ENCODE data around the gene SLC16A10. TPM values are rescaled to one million over a fixed set of nuclear protein-coding genes. Genes with fewer than 3 reads are reported as not detected.

SLC16A10 gene
- total and polyA plus RNA-seq, 7 donors: under 0.01 to 1.2 (median 0.83) TPM

- DNase-seq: no peak
- H3K36me3 ChIP-seq: no peaks in the 10 kb centered on the region
- intact Hi-C loops (cut with DNase I): no loop called here
- H3K4me1 ChIP-seq: peaks cover 0 to 7% (median 3%) of the 10 kb centered on the region in 4 donors
- WGBS, 2 donors: 96 to 97% methylated on average over 6 of the region's 6 CpGs
- no peaks in the 10 kb centered on the region for H3K27me3 ChIP-seq
- no peak overlapping the region for H3K27ac ChIP-seq
- H3K9me3 ChIP-seq: no peaks in the 10 kb centered on the region
- no peak for TF ChIP-seq POLR2A (IDR thresholded peaks at IDR 0.05)
- no peak overlapping the region for H3K4me3 ChIP-seq
Observed at GRCh38 chr6:111219785-111220184, 132.5 kb downstream of the SLC16A10 start.

DNA sequence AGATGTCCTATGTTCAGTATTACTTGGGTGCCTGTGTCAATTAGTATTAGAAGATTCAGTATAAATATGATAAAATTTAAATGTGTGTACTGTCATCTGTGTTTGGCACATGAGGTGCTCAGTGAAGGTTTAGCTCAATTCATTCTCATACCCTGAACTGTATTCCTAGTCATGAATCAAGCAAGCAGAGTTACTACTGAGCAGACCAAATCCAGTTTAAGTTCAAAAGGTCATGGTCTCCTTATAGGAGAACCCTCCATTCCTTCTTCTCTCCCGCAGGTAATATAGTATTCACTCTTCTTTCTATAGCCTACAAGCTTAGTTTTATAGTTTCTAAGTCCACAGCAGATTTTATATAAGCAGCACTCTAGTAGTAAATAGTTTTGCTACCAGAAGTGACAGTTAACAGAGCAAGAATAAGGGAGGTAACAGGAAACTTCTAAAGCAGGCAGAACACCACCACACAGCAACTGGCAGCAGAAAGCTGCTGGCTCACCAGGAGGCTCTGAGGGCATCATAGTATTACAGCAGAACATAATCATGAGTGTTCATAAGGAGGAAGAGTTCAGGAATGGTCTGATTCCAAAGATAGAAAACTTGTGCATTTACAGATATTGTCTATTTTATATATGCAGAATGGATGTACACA lies 133.2 kb downstream of the SLC16A10 start:
- Histone ChIP-seq H3K4me3 (no peak overlapping the region), H3K27ac (no peak overlapping the region), H3K36me3 (no peaks in the 10 kb centered on the region), H3K4me1 (peaks cover 0 to 7% (median 3%) of the 10 kb centered on the region in 4 donors), H3K9me3 (no peaks in the 10 kb centered on the region), H3K27me3 (no peaks in the 10 kb centered on the region)
- intact Hi-C loops (cut with DNase I): no loop called here
- 37 to 63% methylated on average over 1 of the region's 1 CpG for WGBS, 2 donors
- DNase-seq: no peak
- no peak for TF ChIP-seq EP300 (IDR thresholded peaks at IDR 0.05)
- no peak for TF ChIP-seq POLR2AphosphoS5 (IDR thresholded peaks at IDR 0.05)
- TF ChIP-seq, protein P1, sequence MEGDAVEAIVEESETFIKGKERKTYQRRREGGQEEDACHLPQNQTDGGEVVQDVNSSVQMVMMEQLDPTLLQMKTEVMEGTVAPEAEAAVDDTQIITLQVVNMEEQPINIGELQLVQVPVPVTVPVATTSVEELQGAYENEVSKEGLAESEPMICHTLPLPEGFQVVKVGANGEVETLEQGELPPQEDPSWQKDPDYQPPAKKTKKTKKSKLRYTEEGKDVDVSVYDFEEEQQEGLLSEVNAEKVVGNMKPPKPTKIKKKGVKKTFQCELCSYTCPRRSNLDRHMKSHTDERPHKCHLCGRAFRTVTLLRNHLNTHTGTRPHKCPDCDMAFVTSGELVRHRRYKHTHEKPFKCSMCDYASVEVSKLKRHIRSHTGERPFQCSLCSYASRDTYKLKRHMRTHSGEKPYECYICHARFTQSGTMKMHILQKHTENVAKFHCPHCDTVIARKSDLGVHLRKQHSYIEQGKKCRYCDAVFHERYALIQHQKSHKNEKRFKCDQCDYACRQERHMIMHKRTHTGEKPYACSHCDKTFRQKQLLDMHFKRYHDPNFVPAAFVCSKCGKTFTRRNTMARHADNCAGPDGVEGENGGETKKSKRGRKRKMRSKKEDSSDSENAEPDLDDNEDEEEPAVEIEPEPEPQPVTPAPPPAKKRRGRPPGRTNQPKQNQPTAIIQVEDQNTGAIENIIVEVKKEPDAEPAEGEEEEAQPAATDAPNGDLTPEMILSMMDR (IDR thresholded peaks at IDR 0.05): no peak
- TF ChIP-seq POLR2A (IDR thresholded peaks at IDR 0.05): no peak

DNA sequence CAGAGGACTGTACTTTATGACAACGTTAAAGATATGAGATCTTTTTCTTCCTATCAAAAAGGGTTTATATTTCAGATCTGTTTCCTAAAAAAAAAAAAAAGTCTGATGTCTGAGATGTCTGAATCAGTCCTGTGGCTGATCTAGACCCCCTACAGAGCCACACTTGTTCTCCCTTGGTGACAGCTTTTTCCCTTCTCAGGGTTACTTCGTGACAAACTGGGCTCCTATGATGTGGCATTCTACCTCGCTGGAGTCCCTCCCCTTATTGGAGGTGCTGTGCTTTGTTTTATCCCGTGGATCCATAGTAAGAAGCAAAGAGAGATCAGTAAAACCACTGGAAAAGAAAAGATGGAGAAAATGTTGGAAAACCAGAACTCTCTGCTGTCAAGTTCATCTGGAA lies 134.5 kb downstream of the SLC16A10 start:
- no peaks in the 10 kb centered on the region for H3K9me3 ChIP-seq
- H3K36me3 ChIP-seq: no peaks in the 10 kb centered on the region
- H3K27me3 ChIP-seq: no peaks in the 10 kb centered on the region
- intact Hi-C loops (cut with DNase I): no loop called here
- 75 to 85% methylated on average over 4 of the region's 4 CpGs for WGBS, 2 donors
- peaks cover 0 to 7% (median 3%) of the 10 kb centered on the region in 4 donors for H3K4me1 ChIP-seq
- no peak for DNase-seq
- no peak for TF ChIP-seq EP300 (IDR thresholded peaks at IDR 0.05)
- TF ChIP-seq POLR2A (IDR thresholded peaks at IDR 0.05): no peak
- TF ChIP-seq POLR2AphosphoS5 (IDR thresholded peaks at IDR 0.05): no peak
- TF ChIP-seq, protein P1 (IDR thresholded peaks at IDR 0.05): no peak
- H3K4me3 ChIP-seq: no peak overlapping the region
- no peak overlapping the region for H3K27ac ChIP-seq

DNA sequence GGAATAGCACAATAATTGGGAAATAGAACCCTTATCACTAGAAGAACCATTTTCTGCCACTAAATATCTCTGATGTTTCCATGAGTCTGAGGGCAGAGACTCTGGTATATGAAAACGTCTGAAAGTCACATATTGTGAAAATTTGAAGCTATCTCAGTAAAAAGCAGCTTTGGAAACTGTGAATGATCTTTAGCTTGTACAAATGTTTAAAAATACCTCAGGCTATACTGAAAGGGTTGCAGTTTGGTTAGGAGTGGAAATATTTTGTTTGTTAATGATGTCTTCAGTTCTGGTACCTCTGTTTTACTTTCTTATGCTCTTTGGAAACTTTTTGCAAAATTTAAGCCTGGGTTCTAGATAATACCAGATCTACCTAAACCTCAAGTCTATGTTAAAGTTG lies 135.0 kb downstream of the SLC16A10 start:
- no peaks in the 10 kb centered on the region for H3K36me3 ChIP-seq
- no peak overlapping the region for H3K4me3 ChIP-seq
- TF ChIP-seq POLR2A (IDR thresholded peaks at IDR 0.05) (no peak), POLR2AphosphoS5 (IDR thresholded peaks at IDR 0.05) (no peak), EP300 (IDR thresholded peaks at IDR 0.05) (no peak)
- TF ChIP-seq, protein P1 (IDR thresholded peaks at IDR 0.05): no peak
- H3K27me3 ChIP-seq: no peaks in the 10 kb centered on the region
- no peaks in the 10 kb centered on the region for H3K9me3 ChIP-seq
- 0 to 39% methylated on average over 1 of the region's 1 CpG for WGBS, 2 donors
- peaks cover 0 to 7% (median 3%) of the 10 kb centered on the region in 4 donors for H3K4me1 ChIP-seq
- no peak for DNase-seq
- intact Hi-C loops (cut with DNase I): no loop called here
- H3K27ac ChIP-seq: no peak overlapping the region

GRCh38 chr6:111228094-111228493 lies 140.8 kb downstream of the SLC16A10 start:
- no peak overlapping the region for H3K4me3 ChIP-seq
- H3K9me3 ChIP-seq: no peaks in the 10 kb centered on the region
- peak overlapping the region in 1 of 4 donors; percentile 38 for H3K27ac ChIP-seq
- no peaks in the 10 kb centered on the region for H3K27me3 ChIP-seq
- no peaks in the 10 kb centered on the region for H3K36me3 ChIP-seq
- no peak for DNase-seq
- H3K4me1 ChIP-seq: peaks cover 0 to 6% (median 2%) of the 10 kb centered on the region in 4 donors
- WGBS, 2 donors: 96 to 98% methylated on average over 2 of the region's 2 CpGs
- TF ChIP-seq POLR2A (IDR thresholded peaks at IDR 0.05): no peak
- no peak for TF ChIP-seq POLR2AphosphoS5 (IDR thresholded peaks at IDR 0.05)
- no peak for TF ChIP-seq EP300 (IDR thresholded peaks at IDR 0.05)
- intact Hi-C loops (cut with DNase I): no loop called here

Data from sigmoid colon (tissue), 7 donors.